Anterior cingulate cortex (tissue), 58 donors: ENCODE measurements around the gene PMIS2.
A peak's percentile ranks its signal among the peaks of the same experiment; 100 is the strongest.

ENCODE experiments used
- DNase-seq, 58 donors: peaks; one replicate each; lab custom pipeline; 2025; lab: John Stamatoyannopoulos, UW

PMIS2 gene

GRCh38 chr19:35622750-35623149 is 36.8 kb downstream of the PMIS2 start:
- DNase-seq: no peak

GRCh38 chr19:35623327-35624010 is 37.5 kb downstream of the PMIS2 start:
- peak in 23 of 58 donors; percentile 0 to 46 (median 17) for DNase-seq

- DNase-seq: no peak
Observed at GRCh38 chr19:35628264-35628564, 42.2 kb downstream of the PMIS2 start.

GRCh38 chr19:35628565-35629331 is 42.8 kb downstream of the PMIS2 start, which contains the start of gene RBM42:
RBM42 (plus strand) TSS chr19:35629036; CDS start chr19:35629154, 118 bp downstream.
- DNase-seq: peak; percentile 79 to 97 (median 94)

GRCh38 chr19:35629332-35629633 is 43.3 kb downstream of the PMIS2 start:
- DNase-seq: no peak

GRCh38 chr19:35633727-35634440 is 47.9 kb downstream of the PMIS2 start:
- DNase-seq: no peak

- DNase-seq: no peak
Observed at GRCh38 chr19:35636651-35637050, 50.7 kb downstream of the PMIS2 start.
